OCI-LY1 (cell line): ENCODE results near the gene EZH2.

Experiments
- CTCF ChIP-seq: fragments of 200-600 bp; sonication (generic), shearing (Covaris generic); IDR thresholded peaks from 2 replicates; pipeline ENCODE4 v1.5.1; 2017; ENCODE audit warnings: mild to moderate bottlenecking, antibody characterized with exemption, low read length, moderate library complexity, mixed read lengths
- EZH2 ChIP-seq: fragments of 200-600 bp; sonication (generic), shearing (Covaris generic); IDR thresholded peaks from 2 replicates; pipeline ENCODE4 v1.8.0; 2017; ENCODE audit warnings: borderline replicate concordance, mixed run types, mild to moderate bottlenecking, antibody characterized with exemption, low read length, moderate library complexity, mixed read lengths

- no peak for TF ChIP-seq CTCF
- no peak for TF ChIP-seq EZH2
Measured at GRCh38 chr7:148914208-148914777, 30.2 kb upstream of the EZH2 start.
